EL (cell line): Measurements from ENCODE around the gene PALM3.
"Not testable (repeated sequence)": the region's sequence is repeated elsewhere in the genome, so short reads cannot be mapped to it uniquely, and the experiment has no call there.

Experiments used
- DNase-seq: peaks from one replicate; pipeline ENCODE4 v3.0.0-alpha.2; 2016

Gene PALM3

GRCh38 chr19:14030997-14031718, 30.7 kb downstream of the PALM3 start:
- DNase-seq = no peak

- DNase-seq = no peak
These were observed 33.0 kb downstream of the PALM3 start for GRCh38 chr19:14028901-14029300.

GRCh38 chr19:14027856-14028450, 33.9 kb downstream of the PALM3 start, which contains the start of gene RLN3:
TSS of gene RLN3 (plus strand) at chr19:14028148. CDS start at chr19:14028205, 57 bp downstream.
- DNase-seq = no peak

GRCh38 chr19:14026652-14027192, 35.2 kb downstream of the PALM3 start:
- not testable (repeated sequence) for DNase-seq

- DNase-seq = peak; percentile 39
These were observed 38.3 kb downstream of the PALM3 start for GRCh38 chr19:14023404-14024235.

- no peak for DNase-seq
These were observed 39.4 kb downstream of the PALM3 start for GRCh38 chr19:14022469-14022868.

GRCh38 chr19:14021474-14021873, 40.4 kb downstream of the PALM3 start:
- no peak for DNase-seq

GRCh38 chr19:14019739-14020138, 42.1 kb downstream of the PALM3 start:
- DNase-seq = not testable (repeated sequence)

GRCh38 chr19:14019100-14019499, 42.8 kb downstream of the PALM3 start:
- no peak for DNase-seq

- no peak for DNase-seq
These were observed 46.3 kb downstream of the PALM3 start for GRCh38 chr19:14015524-14016035.

- DNase-seq = no peak
These were observed 49.4 kb downstream of the PALM3 start for GRCh38 chr19:14012378-14012915.

- no peak for DNase-seq
These were observed 54.9 kb downstream of the PALM3 start for GRCh38 chr19:14006766-14007562.

- peak; percentile 100 for DNase-seq
These were observed 55.7 kb downstream of the PALM3 start, which contains the start of gene RFX1 for GRCh38 chr19:14006085-14006765. TSS of gene RFX1 (minus strand) at chr19:14006320. CDS start at chr19:13993843, 12,477 bp downstream.

- DNase-seq = peak; percentile 85
These were observed 56.4 kb downstream of the PALM3 start for GRCh38 chr19:14005349-14006084.

- DNase-seq = no peak
These were observed 57.1 kb downstream of the PALM3 start for GRCh38 chr19:14004619-14005348.
